VCaP (cell line): Measurements from ENCODE around the gene COL27A1.

Source experiments
- H3K27ac ChIP-seq: fragments of 450-650 bp; 2 replicates; pipeline ENCODE4 v1.5.1; 2017
- CTCF ChIP-seq: fragments of 450-650 bp; conservative IDR thresholded peaks from 2 replicates; pipeline ENCODE4 v1.5.1; 2017; ENCODE audit warnings: mild to moderate bottlenecking, moderate library complexity

COL27A1 gene

GRCh38 chr9:114261987-114262386 is 106.7 kb downstream of the COL27A1 start:
- H3K27ac ChIP-seq = no peak overlapping the region
- no peak for TF ChIP-seq CTCF

GRCh38 chr9:114263853-114264510 is 108.6 kb downstream of the COL27A1 start:
- H3K27ac ChIP-seq = no peak overlapping the region
- peak; percentile 16; the same call in 1 of the 2 replicates for TF ChIP-seq CTCF

GRCh38 chr9:114264806-114265550 is 109.6 kb downstream of the COL27A1 start:
- TF ChIP-seq CTCF = no peak
- H3K27ac ChIP-seq = no peak overlapping the region

- no peak for TF ChIP-seq CTCF
- H3K27ac ChIP-seq = no peak overlapping the region
Observed at GRCh38 chr9:114266969-114267368, 111.6 kb downstream of the COL27A1 start.

- H3K27ac ChIP-seq = no peak overlapping the region
- TF ChIP-seq CTCF = no peak
Observed at GRCh38 chr9:114269023-114269422, 113.7 kb downstream of the COL27A1 start.

- H3K27ac ChIP-seq = no peak overlapping the region
- TF ChIP-seq CTCF = no peak
Observed at GRCh38 chr9:114270120-114270975, 115.0 kb downstream of the COL27A1 start.
